Measurements from ENCODE around the gene ANKDD1A. TPM values are rescaled to one million over a fixed set of nuclear protein-coding genes. Genes with fewer than 3 reads are reported as not detected.

Gene ANKDD1A
- total and polyA plus RNA-seq, 8 donors: 3.4 to 13.5 (median 10.9) TPM

GRCh38 chr15:64987136-64987535 is 75.4 kb downstream of the ANKDD1A start:
- ATAC-seq (no peak), DNase-seq (no peak)
- Histone ChIP-seq H3K4me3 (no peak overlapping the region), H3K9me3 (no peaks in the 10 kb centered on the region), H3K36me3 (peaks cover 0 to 10% of the 10 kb centered on the region in 2 donors), H3K27ac (no peak overlapping the region), H3K27me3 (no peaks in the 10 kb centered on the region), H3K4me1 (peaks cover 17 to 72% of the 10 kb centered on the region in 2 donors)
- TF ChIP-seq, protein P1, sequence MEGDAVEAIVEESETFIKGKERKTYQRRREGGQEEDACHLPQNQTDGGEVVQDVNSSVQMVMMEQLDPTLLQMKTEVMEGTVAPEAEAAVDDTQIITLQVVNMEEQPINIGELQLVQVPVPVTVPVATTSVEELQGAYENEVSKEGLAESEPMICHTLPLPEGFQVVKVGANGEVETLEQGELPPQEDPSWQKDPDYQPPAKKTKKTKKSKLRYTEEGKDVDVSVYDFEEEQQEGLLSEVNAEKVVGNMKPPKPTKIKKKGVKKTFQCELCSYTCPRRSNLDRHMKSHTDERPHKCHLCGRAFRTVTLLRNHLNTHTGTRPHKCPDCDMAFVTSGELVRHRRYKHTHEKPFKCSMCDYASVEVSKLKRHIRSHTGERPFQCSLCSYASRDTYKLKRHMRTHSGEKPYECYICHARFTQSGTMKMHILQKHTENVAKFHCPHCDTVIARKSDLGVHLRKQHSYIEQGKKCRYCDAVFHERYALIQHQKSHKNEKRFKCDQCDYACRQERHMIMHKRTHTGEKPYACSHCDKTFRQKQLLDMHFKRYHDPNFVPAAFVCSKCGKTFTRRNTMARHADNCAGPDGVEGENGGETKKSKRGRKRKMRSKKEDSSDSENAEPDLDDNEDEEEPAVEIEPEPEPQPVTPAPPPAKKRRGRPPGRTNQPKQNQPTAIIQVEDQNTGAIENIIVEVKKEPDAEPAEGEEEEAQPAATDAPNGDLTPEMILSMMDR (IDR thresholded peaks at IDR 0.05): no peak
- intact Hi-C loops (cut with DNase I): no loop called here

GRCh38 chr15:64989416-64990167 is 77.9 kb downstream of the ANKDD1A start, which contains the start of gene SPG21:
TSS of gene SPG21 (minus strand) at chr15:64989914. CDS start at chr15:64983569, 6,345 bp downstream.
- TF ChIP-seq, protein P1 (IDR thresholded peaks at IDR 0.05): no peak
- Histone ChIP-seq H3K36me3 (no peaks in the 10 kb centered on the region), H3K4me3 (peak within 1 kb of the TSS; percentile 90 to 95), H3K4me1 (peaks cover 16 to 48% of the 10 kb centered on the region in 2 donors), H3K27me3 (no peaks in the 10 kb centered on the region), H3K9me3 (no peaks in the 10 kb centered on the region), H3K27ac (peak within 1 kb of the TSS; percentile 94 to 98)
- DNase-seq (peak; percentile 91 to 99 (median 96)), ATAC-seq (peak; percentile 96)
- intact Hi-C loops (cut with DNase I): no loop called here

DNA sequence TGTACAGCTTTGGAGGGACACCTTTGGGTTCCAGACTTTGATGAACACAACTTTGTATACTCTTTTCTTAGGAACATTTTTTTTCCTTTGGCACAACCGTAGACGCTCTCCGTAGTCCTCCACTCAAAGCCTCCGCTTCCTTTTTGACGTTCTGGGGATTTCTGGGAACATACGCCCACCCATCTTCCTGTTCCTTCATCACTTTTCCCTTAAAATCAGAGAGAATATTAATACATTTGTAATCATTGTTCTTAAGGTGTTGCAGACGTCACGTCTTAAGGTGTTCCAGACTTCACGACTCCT is 78.4 kb downstream of the ANKDD1A start:
- peak overlapping the region; percentile 94 to 98 for H3K27ac ChIP-seq
- intact Hi-C loops (cut with DNase I): no loop called here
- H3K27me3 ChIP-seq: no peaks in the 10 kb centered on the region
- DNase-seq (no peak), ATAC-seq (no peak)
- TF ChIP-seq, protein P1 (IDR thresholded peaks at IDR 0.05): no peak
- no peaks in the 10 kb centered on the region for H3K36me3 ChIP-seq
- H3K4me1 ChIP-seq: peaks cover 11 to 43% of the 10 kb centered on the region in 2 donors
- no peaks in the 10 kb centered on the region for H3K9me3 ChIP-seq
- peak overlapping the region; percentile 90 to 95 for H3K4me3 ChIP-seq

DNA sequence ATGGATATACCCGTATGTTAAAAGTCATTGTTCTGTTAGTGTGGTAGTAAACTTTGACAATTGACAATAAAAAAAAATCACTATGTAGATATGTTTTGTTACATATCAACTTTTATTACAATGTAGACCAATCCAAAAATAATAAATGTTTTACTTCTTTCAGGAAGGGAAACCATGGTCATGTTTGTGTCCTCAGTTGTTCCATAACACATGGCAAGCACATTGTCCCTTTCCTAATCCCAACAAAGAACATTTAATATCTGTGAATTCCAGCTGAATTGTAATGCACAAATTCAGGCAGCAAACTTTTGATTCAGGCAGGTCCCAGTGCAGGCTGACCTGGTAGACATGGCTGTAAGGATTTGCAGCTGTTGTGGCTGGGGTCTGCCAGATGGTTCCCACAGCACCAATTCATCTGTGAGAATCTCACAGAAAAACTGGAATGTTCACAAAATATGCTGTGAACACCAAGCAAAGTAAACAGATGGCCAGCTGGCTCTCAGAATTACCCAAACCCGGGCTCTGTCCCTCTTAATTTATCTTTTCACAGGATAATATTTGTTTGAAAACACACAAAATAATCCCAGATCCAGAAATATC is 79.9 kb downstream of the ANKDD1A start:
- Histone ChIP-seq H3K9me3 (no peaks in the 10 kb centered on the region), H3K27me3 (no peaks in the 10 kb centered on the region), H3K4me3 (no peak overlapping the region), H3K36me3 (no peaks in the 10 kb centered on the region), H3K27ac (no peak overlapping the region), H3K4me1 (peaks cover 5 to 27% of the 10 kb centered on the region in 2 donors)
- no peak for ATAC-seq
- intact Hi-C loops (cut with DNase I): no loop called here
- peak in 2 of 4 donors; percentile 30 to 52 for DNase-seq
- TF ChIP-seq, protein P1 (IDR thresholded peaks at IDR 0.05): no peak

- Histone ChIP-seq H3K9me3 (no peaks in the 10 kb centered on the region), H3K36me3 (no peaks in the 10 kb centered on the region), H3K27ac (no peak overlapping the region), H3K27me3 (no peaks in the 10 kb centered on the region), H3K4me3 (no peak overlapping the region), H3K4me1 (peaks cover 5 to 11% of the 10 kb centered on the region in 2 donors)
- intact Hi-C loops (cut with DNase I): no loop called here
- DNase-seq (no peak), ATAC-seq (no peak)
- TF ChIP-seq, protein P1 (IDR thresholded peaks at IDR 0.05): no peak
Measured at GRCh38 chr15:64993290-64993689, 81.6 kb downstream of the ANKDD1A start.
